Bone marrow (tissue), 2 donors: ENCODE measurements around the gene PSMD8.
"Not testable (repeated sequence)": the region's sequence is repeated elsewhere in the genome, so short reads cannot be mapped to it uniquely, and the experiment has no call there.

Experiments
- DNase-seq, 2 donors: peaks; one replicate each; lab custom pipeline; 2025; lab: John Stamatoyannopoulos, UW

The PSMD8 gene

DNA sequence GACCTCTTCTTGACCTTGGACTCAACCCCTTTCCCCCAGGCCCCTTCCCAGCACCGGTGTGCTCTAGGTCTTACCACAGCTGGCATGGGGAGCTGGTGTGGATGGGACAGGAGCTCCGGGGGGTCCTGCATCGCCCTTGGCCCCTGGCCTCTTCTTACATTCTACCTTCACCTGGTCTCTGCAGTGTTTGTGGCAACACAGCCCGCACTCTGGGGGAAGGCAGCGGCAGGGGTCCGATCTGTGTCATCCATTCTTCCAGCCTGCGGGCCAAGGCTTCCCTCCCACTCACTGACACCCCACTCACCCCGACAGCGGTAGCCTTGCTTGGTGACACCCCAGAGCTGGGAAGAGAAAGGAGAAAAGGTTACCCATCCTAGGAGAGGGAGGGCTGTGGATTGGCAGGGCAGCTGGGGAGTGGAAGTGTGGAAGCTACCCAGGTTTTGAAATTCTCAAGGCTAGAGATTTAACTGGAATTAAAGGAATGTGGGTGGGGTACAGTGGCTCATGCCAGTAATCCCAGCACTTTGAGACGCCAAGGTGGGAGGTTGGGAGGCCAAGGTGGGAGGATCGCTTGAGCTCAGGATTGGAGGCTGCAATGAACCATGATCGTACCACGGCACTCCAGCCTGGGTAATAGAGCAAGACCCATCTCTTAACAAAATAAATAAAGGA is 36.8 kb downstream of the PSMD8 start:
- no peak for DNase-seq

DNA sequence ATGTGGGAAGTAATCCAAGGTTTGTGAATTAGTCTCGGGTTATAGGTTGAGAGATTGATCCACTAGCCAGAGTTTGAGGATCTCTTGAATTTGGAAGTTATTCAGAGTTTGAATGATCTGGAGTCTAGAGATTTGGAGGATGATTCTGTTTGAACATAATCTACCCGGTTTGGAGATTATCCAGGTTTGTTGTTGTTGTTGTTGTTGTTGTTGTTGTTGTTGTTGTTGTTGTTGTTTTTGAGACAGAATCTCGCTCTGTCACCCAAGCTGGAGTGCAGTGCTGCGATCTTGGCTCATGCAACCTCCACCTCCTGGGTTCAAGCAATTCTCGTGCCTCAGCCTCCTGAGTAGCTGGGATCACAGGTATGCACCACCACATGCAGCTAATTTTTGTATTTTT is 37.5 kb downstream of the PSMD8 start:
- DNase-seq = not testable (repeated sequence)

DNA sequence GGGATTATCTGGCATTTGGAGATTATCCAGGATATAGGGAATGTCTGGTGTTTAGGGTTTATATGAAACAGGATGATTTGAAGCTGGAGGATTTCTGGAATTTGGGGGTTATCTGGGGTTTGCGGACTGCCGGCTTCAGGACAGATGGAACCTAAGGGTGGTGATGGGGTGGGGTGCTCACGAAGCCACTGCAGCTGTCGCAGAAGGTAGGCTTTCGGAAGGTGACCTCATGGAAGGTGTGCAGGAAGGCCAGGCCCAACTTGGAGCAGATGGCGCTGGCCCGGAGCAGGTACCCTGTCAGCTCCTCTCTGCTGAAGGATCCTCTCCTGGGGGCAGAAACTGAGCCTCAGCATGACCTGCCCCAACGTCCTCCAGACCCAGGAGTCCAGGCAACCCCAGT is 38.1 kb downstream of the PSMD8 start:
- DNase-seq = no peak

DNA sequence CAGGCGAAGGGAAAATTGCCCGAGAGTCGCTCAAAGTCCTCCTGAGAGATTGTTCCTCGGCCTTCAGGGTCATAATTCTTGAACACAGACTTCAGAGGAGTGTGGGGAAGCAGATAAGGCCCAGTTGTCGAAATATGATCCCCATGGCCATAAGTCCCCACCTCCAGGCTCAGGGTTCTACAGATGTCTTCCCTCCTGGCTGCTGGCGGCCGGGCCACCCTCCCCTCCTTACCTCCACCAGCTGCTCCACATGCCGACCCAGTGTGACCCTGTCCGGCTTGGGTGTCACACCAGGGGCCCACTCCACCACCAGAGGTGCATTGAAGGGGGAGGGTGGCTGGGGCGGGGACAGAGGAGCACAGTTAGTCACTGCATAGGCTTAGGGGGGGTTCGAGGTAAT is 38.6 kb downstream of the PSMD8 start:
- no peak for DNase-seq

DNA sequence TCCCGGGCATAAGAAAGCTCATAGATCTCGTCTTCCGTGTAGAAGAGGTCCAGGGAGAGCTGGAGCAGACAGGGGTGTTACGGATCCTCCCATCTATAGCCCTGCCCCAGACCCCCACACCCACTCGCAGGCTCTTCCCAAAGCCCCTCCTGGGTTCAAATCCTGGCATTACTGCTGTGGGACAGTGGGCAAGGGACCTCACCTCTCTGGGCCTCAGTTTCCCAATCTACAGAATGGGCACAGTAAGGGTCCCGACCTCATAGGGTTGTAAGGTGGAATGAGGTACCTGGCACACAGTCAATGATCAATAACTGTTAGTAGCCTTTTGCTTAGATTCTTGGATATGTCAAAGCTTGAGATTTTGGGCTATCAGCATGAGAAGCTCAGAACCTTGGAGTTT is 39.0 kb downstream of the PSMD8 start:
- no peak for DNase-seq

DNA sequence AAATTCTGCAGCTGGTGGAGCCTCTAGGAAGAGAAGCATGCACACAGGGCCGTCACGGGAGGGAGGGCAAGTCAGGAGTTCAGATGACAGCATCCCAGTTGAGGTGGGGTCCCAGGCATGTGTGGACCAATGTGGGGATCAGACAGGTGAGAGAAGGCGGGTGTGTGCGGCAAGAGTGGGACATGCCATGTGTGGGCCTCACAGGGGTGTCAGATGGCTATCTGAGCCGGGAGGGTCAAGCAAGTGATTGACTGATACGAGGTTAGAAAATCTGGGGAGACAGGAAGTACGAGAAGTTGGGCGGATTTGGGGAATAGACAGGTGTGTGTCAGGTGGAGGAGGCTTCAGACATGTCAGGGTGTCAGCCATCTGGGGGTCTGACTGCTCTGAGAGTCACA is 42.8 kb downstream of the PSMD8 start:
- DNase-seq = no peak

DNA sequence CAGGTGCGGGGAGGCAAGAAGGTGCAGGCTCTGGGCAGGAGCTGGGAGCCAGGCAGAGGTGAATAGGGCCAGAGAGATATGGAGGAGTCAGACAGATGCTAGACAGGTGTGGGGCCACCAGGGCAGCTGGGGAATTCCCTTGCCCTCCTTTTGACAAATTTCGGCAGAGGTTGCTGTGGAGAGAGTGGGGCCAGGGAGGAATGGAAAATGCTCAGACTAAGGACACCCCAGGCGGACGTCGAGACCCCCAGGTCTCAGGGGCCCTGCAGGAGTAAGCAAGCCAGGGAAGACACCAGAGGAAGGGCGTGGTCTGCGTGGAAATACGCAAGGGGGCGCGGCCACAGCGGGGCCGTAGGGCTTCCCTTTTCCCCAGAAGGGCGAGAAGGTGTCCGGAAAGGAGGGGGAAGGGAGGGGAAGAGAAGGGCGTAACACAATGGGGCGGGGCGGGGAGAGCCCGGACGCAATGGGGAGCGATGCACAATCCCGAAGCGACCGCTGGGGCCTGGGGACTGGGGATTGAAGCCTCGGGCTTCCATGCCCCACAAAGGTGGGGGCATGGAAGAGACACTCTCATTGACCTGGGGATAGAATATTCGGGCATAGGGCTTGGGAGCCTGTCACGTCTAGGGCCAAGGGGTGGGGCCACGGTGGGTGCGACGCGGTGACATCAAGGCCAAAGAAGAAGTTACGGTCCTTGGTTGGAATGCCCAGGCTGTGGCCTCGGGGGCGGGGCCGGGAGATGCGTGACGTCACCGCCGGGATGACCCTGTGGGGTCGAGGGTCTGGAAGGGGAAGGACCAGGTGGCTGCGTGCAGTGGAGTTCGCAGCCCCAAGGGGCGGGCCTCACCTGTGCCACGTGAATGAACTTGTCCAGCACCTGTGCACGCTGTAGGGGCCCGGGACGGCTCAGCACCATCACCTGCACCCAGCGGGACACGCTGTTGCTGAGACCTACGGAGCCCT is 43.5 kb downstream of the PSMD8 start:
- peak; percentile 32 to 67 for DNase-seq

DNA sequence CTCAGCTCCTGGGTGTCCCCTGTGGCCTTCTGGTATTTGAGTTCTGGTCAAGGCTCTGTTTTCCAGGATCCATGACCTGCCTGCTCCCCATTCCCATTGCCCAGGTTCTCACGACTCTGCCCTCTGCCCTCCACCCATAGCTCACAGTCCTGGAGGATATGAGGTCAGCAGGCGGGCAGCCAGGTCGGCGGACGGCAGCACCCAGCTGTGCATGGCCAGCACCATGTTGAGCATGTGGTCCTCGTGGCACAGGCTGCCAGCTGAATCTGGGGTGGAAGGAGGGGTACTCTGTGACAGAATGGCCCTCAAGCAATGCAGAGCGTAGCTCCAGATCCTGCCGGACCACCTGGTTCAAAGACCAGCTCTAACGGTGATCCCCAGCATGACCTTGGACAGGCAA is 46.6 kb downstream of the PSMD8 start:
- DNase-seq = no peak

DNA sequence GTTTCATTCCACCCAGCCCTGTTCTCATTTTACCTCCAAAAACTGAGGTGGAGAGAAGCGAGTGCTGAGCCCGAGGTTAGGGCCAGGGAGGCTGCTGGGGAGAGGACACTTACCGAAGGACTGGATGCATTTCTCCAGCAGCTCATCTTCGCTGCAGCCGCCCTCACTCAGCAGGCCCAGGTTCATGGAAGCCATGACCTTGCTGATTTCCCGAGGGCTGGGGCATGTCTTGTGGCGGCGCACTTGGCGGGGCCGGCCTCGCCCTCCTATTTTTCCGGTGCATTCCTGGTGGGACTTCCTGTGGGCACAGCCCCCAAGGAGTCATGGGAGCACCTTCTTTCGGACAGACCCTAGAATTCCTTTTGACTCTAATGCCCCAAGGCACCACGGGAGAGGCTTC is 47.5 kb downstream of the PSMD8 start:
- DNase-seq = no peak

DNA sequence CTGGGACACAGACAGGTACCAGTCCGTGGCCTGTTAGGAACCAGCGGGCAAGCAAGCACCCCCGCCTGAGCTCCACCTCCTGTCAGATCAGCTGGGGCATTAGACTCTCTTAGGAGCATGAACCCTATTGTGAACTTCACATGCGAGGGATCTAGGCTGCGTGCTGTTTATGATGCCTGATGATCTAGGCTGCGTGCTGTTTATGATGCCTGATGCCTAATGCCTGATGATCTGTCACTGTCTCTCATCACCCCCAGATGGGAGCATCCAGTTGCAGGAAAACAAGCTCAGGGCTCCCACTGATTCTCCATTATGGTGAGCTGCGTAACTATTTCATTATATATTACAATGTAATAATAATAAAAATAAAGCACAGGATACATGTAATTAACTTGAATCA is 48.1 kb downstream of the PSMD8 start:
- no peak for DNase-seq

DNA sequence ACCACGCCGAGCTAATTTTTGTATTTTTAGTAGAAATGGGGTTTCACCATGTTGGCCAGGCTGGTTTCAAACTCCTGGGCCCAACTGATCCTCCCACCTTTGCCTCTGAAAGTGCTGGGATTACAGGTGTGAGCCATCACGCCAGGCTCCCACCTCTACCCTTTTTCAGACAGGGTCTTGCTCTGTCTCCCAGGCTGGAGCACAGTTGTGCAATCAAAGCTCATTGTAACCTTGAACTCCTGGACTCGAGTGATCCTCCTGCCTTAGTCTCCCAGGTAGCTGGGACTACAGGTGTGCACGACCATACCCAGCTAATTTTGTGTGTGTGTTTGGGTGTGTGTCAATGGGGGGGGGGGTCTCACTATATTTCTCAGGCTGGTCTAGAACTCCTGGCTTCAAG is 49.9 kb downstream of the PSMD8 start:
- no peak for DNase-seq

DNA sequence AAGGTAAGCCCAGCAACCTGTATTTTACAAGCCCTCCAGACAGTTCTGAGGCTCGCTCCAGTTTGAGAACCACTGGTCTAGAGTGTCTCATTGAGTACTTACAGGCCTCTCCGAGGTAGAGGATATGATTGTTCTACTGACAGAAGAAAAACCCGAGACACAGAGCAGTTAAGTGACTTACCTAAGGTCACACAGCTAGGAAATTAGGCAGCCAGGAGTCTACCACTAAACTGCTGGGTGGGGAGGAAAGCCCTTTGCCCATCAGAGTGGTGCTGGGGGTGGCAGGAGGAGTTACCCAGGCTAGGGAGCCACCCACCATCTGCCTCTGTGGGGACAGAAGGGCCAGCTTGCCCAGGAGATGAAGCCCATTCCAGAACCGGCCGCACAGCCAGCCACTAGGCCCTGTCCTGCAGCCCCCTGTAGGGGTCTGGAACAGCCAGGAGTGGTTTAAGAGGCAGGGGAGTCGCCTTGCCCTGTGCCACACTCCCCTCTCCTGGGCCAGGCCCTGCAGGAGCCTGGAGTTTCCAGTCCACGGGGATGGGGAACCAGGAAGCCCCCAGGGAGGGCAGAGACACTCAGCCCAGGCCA is 50.9 kb downstream of the PSMD8 start:
- no peak for DNase-seq

DNA sequence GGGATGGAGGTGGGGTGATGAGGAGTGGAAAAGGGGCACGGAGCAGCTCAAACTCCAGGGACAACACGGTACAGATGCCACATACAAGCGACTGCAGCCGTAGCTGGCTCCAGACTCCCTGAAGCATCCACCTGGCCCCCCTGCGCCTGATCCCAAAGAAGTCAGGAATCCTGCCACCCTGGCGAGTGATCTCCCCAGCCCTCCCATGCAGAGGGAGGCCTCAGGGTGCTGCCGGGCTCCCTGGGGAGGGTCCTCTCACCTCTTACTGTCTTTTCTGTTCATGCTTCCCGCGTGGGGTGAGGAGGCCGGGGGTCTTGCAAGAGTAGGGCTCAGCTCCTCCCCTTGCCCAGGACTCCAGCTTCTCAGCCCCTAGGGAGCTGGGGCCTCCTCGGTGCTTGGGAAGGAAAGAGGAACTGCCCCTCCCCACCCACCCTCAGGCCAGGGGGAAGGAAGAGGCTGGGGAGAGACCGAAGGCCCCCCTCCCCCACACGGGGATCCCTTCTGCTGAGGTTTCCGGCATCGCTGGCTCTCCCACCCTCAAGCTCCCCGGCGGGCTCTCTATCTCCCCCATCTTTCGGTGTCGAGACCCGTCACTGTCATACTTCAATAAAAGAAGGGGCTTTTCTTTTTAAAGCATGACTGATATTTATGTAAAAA is 51.6 kb downstream of the PSMD8 start, which contains the start of gene RASGRP4:
Gene RASGRP4 (minus strand): TSS at position 410 of the 657 bp plus-strand sequence. CDS start 128 bp downstream, at position 282.
- DNase-seq = peak; percentile 46 to 87

DNA sequence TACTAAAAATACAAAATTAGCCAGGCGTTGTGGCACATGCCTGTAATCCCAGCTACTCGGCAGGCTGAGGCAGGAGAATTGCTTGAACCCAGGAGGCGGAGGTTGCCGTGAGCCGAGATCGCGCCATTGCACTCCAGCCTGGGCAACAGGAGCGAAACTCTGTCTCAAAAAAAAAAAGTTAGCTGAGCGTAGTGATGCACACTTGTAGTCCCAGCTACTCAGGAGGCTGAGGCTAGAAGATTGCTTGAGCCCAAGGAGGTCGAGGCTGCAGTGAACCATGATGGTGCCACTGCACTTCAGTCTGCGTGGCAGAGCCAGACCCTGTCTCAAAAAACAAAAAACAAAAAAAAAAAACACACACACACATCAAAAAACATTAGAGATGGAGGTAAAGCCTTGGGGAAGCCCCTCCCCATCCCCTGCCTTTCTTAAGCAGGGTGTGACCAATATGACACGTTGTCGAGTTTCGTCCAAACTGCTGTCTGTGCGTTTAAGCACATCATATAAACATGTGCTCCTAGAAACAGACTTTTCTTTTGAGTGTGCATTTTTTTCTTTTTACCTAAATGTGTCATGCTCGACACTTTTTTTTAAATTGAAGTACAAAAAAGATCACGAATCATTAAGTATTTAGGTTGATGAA is 52.8 kb downstream of the PSMD8 start:
- DNase-seq = not testable (repeated sequence)

DNA sequence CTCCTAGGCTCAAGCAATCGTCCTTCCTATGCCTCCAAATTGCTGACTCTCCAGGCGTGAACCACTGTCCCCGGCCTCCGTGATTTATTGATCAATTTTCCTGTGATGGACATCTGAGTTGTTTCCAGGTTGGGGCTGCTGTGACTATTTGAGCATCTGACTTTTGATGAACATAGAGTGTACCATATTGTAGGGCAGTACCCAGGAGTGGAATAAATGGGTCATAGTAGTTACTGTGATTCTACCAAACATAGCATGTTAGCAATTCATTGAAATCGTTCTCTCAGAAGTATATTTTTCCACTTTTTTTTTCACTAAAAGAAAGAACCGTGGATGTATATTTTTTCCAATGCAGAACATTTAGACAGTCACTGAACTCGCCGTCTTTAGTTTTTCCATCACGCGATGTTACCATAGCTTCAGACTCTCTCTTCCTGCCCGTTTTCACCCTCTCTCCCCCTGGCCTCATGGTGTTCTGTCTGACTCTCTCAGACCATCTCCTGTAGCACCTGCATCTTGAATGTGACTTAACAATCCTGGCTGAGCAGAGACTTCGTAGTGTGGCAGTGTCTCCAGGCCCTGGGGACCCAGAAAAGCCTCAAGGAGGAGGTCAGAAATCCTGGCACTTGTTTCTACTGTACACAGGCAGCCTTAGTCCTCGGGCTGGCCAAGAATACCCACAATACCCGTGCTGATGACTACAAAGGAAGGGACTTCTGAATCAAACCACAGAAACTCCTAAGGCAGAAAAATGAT is 54.9 kb downstream of the PSMD8 start:
- no peak for DNase-seq

DNA sequence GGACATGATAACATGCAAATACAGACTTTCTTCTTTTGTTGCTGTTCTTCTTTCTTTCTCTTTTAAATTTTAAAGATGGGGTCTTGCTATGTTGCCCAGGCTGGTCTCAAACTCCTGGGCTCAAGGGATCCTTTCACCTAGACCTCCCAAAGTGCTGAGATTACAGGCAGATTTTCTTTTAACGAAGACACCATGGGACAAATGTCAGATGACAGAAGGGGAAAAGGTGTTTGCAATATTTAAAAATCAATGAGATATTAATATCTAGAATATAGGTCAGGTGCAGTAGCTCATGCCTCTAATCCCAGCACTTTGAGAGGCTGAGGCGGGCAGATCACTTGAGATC is 55.4 kb downstream of the PSMD8 start:
- no peak for DNase-seq

DNA sequence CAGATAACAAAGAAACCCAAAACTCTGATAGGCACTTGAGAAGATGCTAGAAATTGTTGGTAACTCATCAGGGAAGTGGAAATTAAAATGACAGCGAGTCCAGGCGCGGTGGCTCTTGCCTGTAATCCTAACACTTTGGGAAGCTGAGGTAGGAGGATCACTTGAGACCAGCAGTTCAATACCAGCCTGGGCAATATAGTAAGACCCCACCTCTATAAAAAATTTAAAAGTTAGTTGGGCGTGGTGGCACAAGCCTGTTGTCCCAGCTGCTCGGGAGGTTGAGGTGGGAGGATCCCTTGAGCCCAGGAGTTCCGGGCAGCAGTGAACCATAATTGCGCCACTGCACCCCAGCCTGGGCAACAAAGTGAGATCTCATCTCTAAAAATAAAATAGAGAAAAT is 56.6 kb downstream of the PSMD8 start:
- no peak for DNase-seq

DNA sequence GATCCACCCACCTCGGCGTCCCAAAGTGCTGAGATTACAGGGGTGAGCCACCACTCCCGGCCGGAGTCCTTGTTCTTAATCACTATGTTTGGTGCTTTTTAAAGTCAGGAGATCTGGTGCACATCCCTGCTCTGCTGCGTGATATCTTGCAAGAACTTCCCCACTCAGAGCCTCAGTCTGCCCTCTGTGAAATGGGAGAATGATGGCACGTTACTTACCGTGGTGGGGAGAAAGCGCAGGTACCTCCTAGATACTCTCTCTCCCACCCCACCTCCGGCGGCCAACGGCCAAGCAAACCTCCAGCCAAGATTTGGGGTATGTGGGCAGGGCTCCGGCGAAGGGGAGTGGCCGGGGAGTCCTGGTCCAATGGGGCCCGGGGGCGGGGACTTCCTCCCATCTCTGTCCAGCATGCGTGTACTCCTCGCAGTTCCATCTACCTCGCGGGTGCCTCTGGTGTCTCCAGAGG is 58.9 kb downstream of the PSMD8 start, which contains the start of gene RYR1:
Gene RYR1 (plus strand): TSS at position 424 of the 466 bp plus-strand sequence. CDS start 139 bp downstream, outside the sequence.
- DNase-seq = peak in 1 of 2 donors; percentile 11
